Smooth muscle cell (in vitro differentiated cells): ENCODE measurements around the gene PRR12. TPM values are rescaled to one million over a fixed set of nuclear protein-coding genes. Genes with fewer than 3 reads are reported as not detected.
A peak's percentile ranks its signal among the peaks of the same experiment; 100 is the strongest.

Experiments used
- DNase-seq: peaks from one replicate; lab custom pipeline; 2025; ENCODE audit not compliant: unreplicated experiment; lab: John Stamatoyannopoulos, UW
- H2AFZ ChIP-seq: fragments of 200-600 bp; sonication (generic); 2 replicates; pipeline ENCODE4 v1.6.0; 2016; ENCODE audit warnings: antibody characterized with exemption, low read depth, mild to moderate bottlenecking
- H3F3A ChIP-seq: fragments of 200-600 bp; sonication (generic); 2 replicates; pipeline ENCODE4 v1.6.0; 2017; ENCODE audit warnings: antibody characterized with exemption, low read depth
- H3K27ac ChIP-seq: fragments of 200-600 bp; sonication (generic); 2 replicates; pipeline ENCODE4 v1.5.1; 2016; ENCODE audit warnings: low read depth, mild to moderate bottlenecking
- H3K27me3 ChIP-seq: fragments of 200-600 bp; sonication (generic); 2 replicates; pipeline ENCODE4 v1.6.1; 2016; ENCODE audit warnings: low read depth, mild to moderate bottlenecking
- H3K36me3 ChIP-seq: fragments of 200-600 bp; sonication (generic); 2 replicates; pipeline ENCODE4 v1.5.1; 2016; ENCODE audit warnings: low read depth
- H3K4me1 ChIP-seq: fragments of 200-600 bp; sonication (generic); 2 replicates; pipeline ENCODE4 v1.5.1; 2016; ENCODE audit warnings: low read depth
- H3K4me2 ChIP-seq: fragments of 200-600 bp; sonication (generic); 2 replicates; pipeline ENCODE4 v1.6.0; 2016; ENCODE audit warnings: mild to moderate bottlenecking
- H3K4me3 ChIP-seq: fragments of 200-600 bp; sonication (generic); 2 replicates; pipeline ENCODE4 v1.5.1; 2016; ENCODE audit warnings: mild to moderate bottlenecking
- H3K79me2 ChIP-seq: fragments of 200-600 bp; sonication (generic); 2 replicates; pipeline ENCODE4 v1.6.0; 2016; ENCODE audit warnings: low read depth, mild to moderate bottlenecking
- H3K9ac ChIP-seq: fragments of 200-600 bp; sonication (generic); 2 replicates; pipeline ENCODE4 v1.6.0; 2016; ENCODE audit warnings: low read depth
- H3K9me3 ChIP-seq: fragments of 200-600 bp; sonication (generic); replicated peaks from 2 replicates; pipeline ENCODE4 v1.5.1; 2016; ENCODE audit warnings: low read depth
- H4K20me1 ChIP-seq: fragments of 200-600 bp; sonication (generic); 2 replicates; pipeline ENCODE4 v1.6.0; 2016; ENCODE audit warnings: low read depth
- WGBS: methylation state at CpG from one replicate; pipeline ENCODE4 v1.1.7; 2016; ENCODE audit warnings: low lambda C conversion rate; 5-methylcytosine and 5-hydroxymethylcytosine counted together
- polyA plus RNA-seq: library from polyadenylated mRNA; unstranded; fragments of >200 nt; fragmentation: Nextera tagmentation; extraction: Ambion mirVana; gene quantifications from 2 replicates; pipeline ENCODE4 v1.2.1, GENCODE V29; 2016
- total RNA-seq: library from RNA; depleted of rRNA; stranded (reverse); fragments of >200 nt; gene quantifications from 2 replicates; pipeline ENCODE4 v1.2.3, GENCODE V29; 2014
- TF ChIP-seq, protein P1 (sequence below): fragments of 200-600 bp; sonication (generic); IDR thresholded peaks from 2 replicates; pipeline ENCODE4 v1.5.1; 2017; ENCODE audit warnings: borderline replicate concordance, mild to moderate bottlenecking, antibody characterized with exemption; ENCODE audit not compliant: insufficient read depth, poor library complexity, severe bottlenecking

PRR12 gene
- total and polyA plus RNA-seq, 2 experiments from 2014 or later, result 1.7 to 4.5 TPM

DNA sequence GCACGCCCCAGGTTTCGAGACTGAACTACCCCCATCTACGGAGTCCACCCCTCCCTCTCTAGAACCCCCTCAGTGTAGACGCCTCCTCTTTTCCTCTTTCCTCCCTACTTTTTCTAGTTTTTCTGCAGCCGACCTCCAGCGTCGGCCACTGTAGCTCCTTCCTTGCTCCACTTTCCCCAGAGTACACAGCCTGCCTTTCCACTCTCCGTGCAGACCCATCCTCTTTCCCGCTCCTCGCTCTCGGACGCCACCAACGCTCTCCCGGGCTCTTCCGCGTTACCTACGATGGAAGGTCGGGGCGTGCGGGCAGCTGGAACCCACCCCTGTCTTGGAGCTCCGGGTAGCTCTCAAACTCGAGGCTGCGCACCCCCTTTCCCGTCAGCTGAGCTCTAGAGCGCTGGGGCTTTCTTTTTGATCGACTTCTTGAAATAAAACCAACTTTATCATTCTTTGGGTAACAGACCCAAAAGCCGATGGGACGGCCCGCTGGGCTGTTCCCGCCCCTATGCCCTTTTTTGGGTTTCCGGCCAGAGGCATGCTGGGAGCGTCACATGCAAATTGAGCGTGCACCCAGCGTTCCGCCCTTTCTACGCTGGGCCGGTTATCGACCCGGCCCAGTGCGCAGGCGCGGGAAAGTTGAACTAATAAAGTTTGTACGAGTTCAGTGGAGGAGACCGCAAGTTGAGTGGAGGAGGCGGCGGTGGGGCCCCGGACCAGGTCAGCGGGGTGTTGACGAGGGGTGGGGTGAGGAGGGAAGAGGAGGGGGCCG is 74.6 kb downstream of the PRR12 start, which contains the start of the genes BCL2L12 and IRF3:
Gene BCL2L12, plus strand, starts transcription at position 583 of the 769 bp plus-strand sequence. CDS start 760 bp downstream, outside the sequence.
Gene IRF3, minus strand, starts transcription at position 507 of the 769 bp plus-strand sequence. CDS start 1,019 bp downstream, outside the sequence.
- H3K9me3 ChIP-seq, result no peaks in the 10 kb centered on the region
- H3K79me2 ChIP-seq, result peaks cover 14% of the 10 kb centered on the region
- peaks cover 18% of the 10 kb centered on the region for H4K20me1 ChIP-seq
- no peaks in the 10 kb centered on the region for H3F3A ChIP-seq
- peaks cover 6% of the 10 kb centered on the region for H3K4me1 ChIP-seq
- TF ChIP-seq, protein P1, sequence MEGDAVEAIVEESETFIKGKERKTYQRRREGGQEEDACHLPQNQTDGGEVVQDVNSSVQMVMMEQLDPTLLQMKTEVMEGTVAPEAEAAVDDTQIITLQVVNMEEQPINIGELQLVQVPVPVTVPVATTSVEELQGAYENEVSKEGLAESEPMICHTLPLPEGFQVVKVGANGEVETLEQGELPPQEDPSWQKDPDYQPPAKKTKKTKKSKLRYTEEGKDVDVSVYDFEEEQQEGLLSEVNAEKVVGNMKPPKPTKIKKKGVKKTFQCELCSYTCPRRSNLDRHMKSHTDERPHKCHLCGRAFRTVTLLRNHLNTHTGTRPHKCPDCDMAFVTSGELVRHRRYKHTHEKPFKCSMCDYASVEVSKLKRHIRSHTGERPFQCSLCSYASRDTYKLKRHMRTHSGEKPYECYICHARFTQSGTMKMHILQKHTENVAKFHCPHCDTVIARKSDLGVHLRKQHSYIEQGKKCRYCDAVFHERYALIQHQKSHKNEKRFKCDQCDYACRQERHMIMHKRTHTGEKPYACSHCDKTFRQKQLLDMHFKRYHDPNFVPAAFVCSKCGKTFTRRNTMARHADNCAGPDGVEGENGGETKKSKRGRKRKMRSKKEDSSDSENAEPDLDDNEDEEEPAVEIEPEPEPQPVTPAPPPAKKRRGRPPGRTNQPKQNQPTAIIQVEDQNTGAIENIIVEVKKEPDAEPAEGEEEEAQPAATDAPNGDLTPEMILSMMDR, result no peak
- H3K27me3 ChIP-seq, result no peaks in the 10 kb centered on the region
- WGBS, result under 1% methylated on average over 49 of the region's 50 CpGs
- DNase-seq, result peak; percentile 93
- H3K9ac ChIP-seq, result peak within 1 kb of the TSS; percentile 84
- no peak within 1 kb of the TSS for H2AFZ ChIP-seq
- H3K27ac ChIP-seq, result peak within 1 kb of the TSS; percentile 67
- H3K4me3 ChIP-seq, result peak within 1 kb of the TSS; percentile 80
- no peaks in the 10 kb centered on the region for H3K36me3 ChIP-seq
- H3K4me2 ChIP-seq, result peak within 1 kb of the TSS; percentile 88

DNA sequence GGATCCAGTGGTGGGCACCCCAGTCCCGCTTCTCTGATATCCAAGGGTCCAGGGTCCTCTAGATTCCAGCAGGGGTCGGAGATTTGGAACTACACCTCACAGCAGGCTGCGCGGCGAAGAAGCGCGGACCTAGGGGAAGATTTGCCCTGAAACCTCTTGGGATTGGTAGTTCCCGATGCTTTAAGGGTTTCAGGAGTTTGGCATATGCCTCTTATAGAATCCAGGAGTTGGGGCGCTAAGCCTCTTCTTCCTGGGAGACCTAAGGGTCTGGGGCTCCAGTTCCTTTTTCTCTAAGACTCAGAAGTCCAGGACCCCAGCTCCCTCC is 75.1 kb downstream of the PRR12 start:
- DNase-seq, result no peak
- peaks cover 6% of the 10 kb centered on the region for H3K4me1 ChIP-seq
- no peaks in the 10 kb centered on the region for H3K36me3 ChIP-seq
- H4K20me1 ChIP-seq, result peaks cover 16% of the 10 kb centered on the region
- H3K27me3 ChIP-seq, result no peaks in the 10 kb centered on the region
- peaks cover 14% of the 10 kb centered on the region for H3K79me2 ChIP-seq
- TF ChIP-seq, protein P1, result no peak
- H2AFZ ChIP-seq, result no peak overlapping the region
- H3K4me2 ChIP-seq, result peak overlapping the region; percentile 88
- WGBS, result 0% methylated on average over 9 of the region's 9 CpGs
- peak overlapping the region; percentile 84 for H3K9ac ChIP-seq
- H3K9me3 ChIP-seq, result no peaks in the 10 kb centered on the region
- H3K4me3 ChIP-seq, result peak overlapping the region; percentile 80
- no peaks in the 10 kb centered on the region for H3F3A ChIP-seq
- H3K27ac ChIP-seq, result peak overlapping the region; percentile 50

DNA sequence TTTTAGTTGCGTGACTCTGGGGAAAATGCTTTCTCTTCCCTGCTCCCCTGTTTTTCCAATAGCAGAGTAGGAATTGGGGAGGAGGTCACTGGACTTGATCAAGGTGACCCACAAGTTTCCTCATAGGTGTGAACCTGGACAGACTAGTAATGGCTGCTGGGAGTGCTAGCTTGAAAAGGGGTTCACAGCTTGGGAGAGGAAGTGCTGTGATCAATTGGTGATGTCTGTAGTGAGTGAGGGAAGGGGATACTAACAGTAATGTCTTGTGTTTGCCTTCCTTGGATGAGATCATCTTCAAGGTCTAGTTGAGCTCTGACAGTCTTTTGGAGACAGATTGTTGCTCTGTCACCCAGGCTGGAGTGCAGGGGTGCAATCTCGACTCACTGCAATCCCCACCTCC is 76.5 kb downstream of the PRR12 start:
- H3K27me3 ChIP-seq, result no peaks in the 10 kb centered on the region
- H3K27ac ChIP-seq, result no peak overlapping the region
- peaks cover 6% of the 10 kb centered on the region for H3K4me1 ChIP-seq
- WGBS, result 100% methylated on average over 2 of the region's 2 CpGs
- no peaks in the 10 kb centered on the region for H3K36me3 ChIP-seq
- H3F3A ChIP-seq, result no peaks in the 10 kb centered on the region
- H3K79me2 ChIP-seq, result peaks cover 14% of the 10 kb centered on the region
- DNase-seq, result no peak
- H3K9ac ChIP-seq, result no peak overlapping the region
- H4K20me1 ChIP-seq, result peaks cover 11% of the 10 kb centered on the region
- no peak overlapping the region for H3K4me2 ChIP-seq
- H3K9me3 ChIP-seq, result no peaks in the 10 kb centered on the region
- H3K4me3 ChIP-seq, result no peak overlapping the region
- TF ChIP-seq, protein P1, result no peak
- H2AFZ ChIP-seq, result no peak overlapping the region
